Kidney epithelial cell (primary cell): ENCODE measurements around the gene MYO18B. TPM values are rescaled to one million over a fixed set of nuclear protein-coding genes. Genes with fewer than 3 reads are reported as not detected.

Source experiments
- DNase-seq: peaks from one replicate; pipeline ENCODE4 v3.0.0-alpha.2; 2010; ENCODE audit warnings: low read depth
- H3K27me3 ChIP-seq: 2 replicates; pipeline ENCODE4 v1.6.0; 2011; ENCODE audit warnings: low read length; ENCODE audit not compliant: control insufficient read depth, insufficient read depth
- H3K36me3 ChIP-seq: 2 replicates; pipeline ENCODE4 v1.5.1; 2011; ENCODE audit warnings: low read length; ENCODE audit not compliant: control insufficient read depth, insufficient read depth
- H3K4me3 ChIP-seq: 2 replicates; pipeline ENCODE4 v1.5.1; 2011; ENCODE audit warnings: low read depth, mild to moderate bottlenecking, control low read depth, low read length
- total RNA-seq: library from RNA; depleted of rRNA; stranded (reverse); fragments of >200 nt; gene quantifications from 2 replicates; pipeline ENCODE4 v1.2.3, GENCODE V29; 2015
- TF ChIP-seq, protein P1 (sequence below): IDR thresholded peaks from 2 replicates; pipeline ENCODE4 v1.5.1; 2011; ENCODE audit warnings: mild to moderate bottlenecking, moderate library complexity, low read length, control low read depth, inconsistent platforms; ENCODE audit not compliant: insufficient read depth, poor library complexity, severe bottlenecking

MYO18B gene
- total RNA-seq, 1 donor from 2014 or later, result not detected

- DNase-seq, result no peak
- TF ChIP-seq, protein P1, sequence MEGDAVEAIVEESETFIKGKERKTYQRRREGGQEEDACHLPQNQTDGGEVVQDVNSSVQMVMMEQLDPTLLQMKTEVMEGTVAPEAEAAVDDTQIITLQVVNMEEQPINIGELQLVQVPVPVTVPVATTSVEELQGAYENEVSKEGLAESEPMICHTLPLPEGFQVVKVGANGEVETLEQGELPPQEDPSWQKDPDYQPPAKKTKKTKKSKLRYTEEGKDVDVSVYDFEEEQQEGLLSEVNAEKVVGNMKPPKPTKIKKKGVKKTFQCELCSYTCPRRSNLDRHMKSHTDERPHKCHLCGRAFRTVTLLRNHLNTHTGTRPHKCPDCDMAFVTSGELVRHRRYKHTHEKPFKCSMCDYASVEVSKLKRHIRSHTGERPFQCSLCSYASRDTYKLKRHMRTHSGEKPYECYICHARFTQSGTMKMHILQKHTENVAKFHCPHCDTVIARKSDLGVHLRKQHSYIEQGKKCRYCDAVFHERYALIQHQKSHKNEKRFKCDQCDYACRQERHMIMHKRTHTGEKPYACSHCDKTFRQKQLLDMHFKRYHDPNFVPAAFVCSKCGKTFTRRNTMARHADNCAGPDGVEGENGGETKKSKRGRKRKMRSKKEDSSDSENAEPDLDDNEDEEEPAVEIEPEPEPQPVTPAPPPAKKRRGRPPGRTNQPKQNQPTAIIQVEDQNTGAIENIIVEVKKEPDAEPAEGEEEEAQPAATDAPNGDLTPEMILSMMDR, result no peak
Measured at GRCh38 chr22:26057731-26058130, 315.7 kb downstream of the MYO18B start.

GRCh38 chr22:26064048-26064447, 322.1 kb downstream of the MYO18B start:
- H3K36me3 ChIP-seq, result no peaks in the 10 kb centered on the region
- TF ChIP-seq, protein P1, result no peak
- H3K4me3 ChIP-seq, result no peak overlapping the region
- no peak for DNase-seq
- H3K27me3 ChIP-seq, result no peaks in the 10 kb centered on the region

More at GRCh38 chr22:26057731-26058130, 315.7 kb downstream of the MYO18B start:
- Histone ChIP-seq H3K27me3 (no peaks in the 10 kb centered on the region), H3K36me3 (no peaks in the 10 kb centered on the region), H3K4me3 (no peak overlapping the region)

DNA sequence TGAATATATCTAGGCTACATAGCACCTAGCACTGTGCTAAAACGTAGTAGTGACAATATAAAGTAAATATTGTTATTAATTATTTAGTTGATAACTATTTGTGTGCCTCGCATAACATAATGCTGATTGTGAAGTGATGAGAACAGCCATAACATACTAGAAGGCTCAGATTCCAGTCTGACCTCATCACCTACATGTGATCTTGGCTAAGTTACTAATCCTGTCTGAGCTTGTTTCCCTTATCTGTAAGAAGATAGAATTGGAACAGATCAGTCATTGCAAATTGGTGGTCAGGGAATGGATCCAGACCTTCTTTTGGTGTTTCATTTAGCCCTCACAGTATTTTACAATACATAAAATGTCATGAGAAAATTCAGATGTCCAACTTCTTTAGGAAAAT, 323.9 kb downstream of the MYO18B start:
- H3K27me3 ChIP-seq, result no peaks in the 10 kb centered on the region
- no peak overlapping the region for H3K4me3 ChIP-seq
- DNase-seq, result no peak
- TF ChIP-seq, protein P1, result no peak
- H3K36me3 ChIP-seq, result no peaks in the 10 kb centered on the region

DNA sequence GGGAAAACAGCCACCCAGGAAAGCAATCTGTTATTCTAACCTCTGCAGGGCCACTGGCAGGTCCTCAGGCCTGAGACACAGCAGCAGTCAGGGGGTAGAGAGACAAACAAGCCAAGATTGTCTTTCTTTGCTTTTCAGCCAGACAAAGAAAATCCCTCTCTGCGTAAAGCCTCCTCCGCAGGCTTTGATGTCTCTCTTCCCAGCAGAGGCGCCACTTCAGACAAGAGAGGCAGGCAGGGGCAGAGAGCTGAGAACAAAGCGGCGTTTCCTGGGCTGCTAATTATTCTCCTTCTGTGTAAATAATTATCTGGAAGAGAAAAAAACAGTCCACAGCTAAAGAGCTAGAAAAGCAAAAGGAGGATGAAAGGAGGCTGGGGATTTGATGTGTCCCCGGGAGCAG, 324.5 kb downstream of the MYO18B start:
- no peak overlapping the region for H3K4me3 ChIP-seq
- TF ChIP-seq, protein P1, result no peak
- no peaks in the 10 kb centered on the region for H3K36me3 ChIP-seq
- no peak for DNase-seq
- no peaks in the 10 kb centered on the region for H3K27me3 ChIP-seq

DNA sequence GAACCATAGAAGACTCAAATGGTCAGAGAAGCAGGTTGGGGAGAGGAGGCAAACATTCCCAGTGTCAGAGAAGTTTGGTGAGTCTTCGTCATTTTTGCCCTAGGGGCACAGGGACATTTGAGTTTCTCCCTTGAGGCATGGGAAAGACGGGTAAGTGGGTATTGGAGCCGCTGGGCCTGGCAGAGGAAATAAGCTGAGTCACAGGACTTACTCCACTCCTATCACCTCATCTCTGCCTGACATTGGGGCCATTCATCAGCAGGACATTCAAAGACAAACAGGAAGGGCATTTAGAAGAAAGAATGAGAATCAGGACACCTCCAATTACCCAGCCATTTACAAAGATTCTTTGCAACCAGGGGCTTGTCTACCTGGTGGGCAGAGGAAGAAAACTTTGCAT, 326.6 kb downstream of the MYO18B start:
- TF ChIP-seq, protein P1, result no peak
- Histone ChIP-seq H3K36me3 (no peaks in the 10 kb centered on the region), H3K4me3 (no peak overlapping the region), H3K27me3 (no peaks in the 10 kb centered on the region)
- no peak for DNase-seq

DNA sequence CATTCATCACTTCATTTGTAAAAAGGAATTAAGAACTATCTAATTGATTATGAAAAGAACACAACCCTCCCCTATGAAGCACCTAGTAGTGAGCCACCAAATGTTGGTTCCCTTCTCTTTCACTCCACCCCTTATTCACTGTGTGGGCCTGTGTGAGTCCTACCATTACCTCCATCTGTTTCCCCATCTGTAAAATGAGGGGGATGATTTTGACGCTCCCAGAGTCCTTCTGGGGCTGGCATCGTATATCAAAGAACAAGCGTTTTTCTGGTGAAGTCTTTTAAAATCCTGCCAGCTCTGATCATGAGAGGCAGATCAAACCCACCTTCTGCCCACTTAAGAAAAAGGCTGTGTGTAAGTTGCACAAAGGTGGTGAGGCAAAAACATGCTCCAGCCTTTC, 330.6 kb downstream of the MYO18B start:
- H3K4me3 ChIP-seq, result no peak overlapping the region
- no peaks in the 10 kb centered on the region for H3K27me3 ChIP-seq
- H3K36me3 ChIP-seq, result no peaks in the 10 kb centered on the region
- DNase-seq, result no peak
- TF ChIP-seq, protein P1, result no peak
